Measurements from ENCODE around the gene USP36.

Gene USP36

DNA sequence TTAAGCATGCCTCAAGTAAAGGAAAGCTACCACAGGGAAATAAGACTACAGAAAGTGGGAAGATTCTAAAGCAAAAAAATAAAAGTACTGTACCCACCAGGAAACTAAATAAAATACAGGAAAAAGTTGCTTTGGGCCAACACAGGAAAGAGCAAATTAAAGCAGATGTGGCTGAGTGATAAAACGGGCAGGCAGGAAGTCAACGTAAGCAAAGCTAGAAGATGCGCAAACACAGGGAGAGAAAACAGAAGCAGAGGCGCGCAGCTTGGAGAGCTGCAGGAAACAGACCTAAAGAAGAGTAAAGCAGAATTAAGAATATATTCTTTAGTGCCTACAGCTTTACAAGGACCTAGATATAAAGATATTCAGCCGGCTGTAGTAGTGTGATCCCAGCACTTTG is 21.7 kb downstream of the USP36 start:
- Histone ChIP-seq H3K9ac (ENCODE audit: insufficient read length) (peak overlapping the region; percentile 11), H3K4me3 (peak overlapping the region; percentile 61), H3K27ac (peak overlapping the region; percentile 89)

GRCh38 chr17:78818152-78818846 is 22.3 kb downstream of the USP36 start:
- Histone ChIP-seq H3K9ac (ENCODE audit: insufficient read length) (peak overlapping the region; percentile 11), H3K36me3 (ENCODE audit: insufficient read depth, low read length) (peaks cover 85% of the 10 kb centered on the region)
- TF ChIP-seq POLR2AphosphoS5 (IDR thresholded peaks at IDR 0.05; ENCODE audit: borderline replicate concordance, low read depth, low read length) (no peak), EZH2 (IDR thresholded peaks at IDR 0.05) (no peak), FOXP2 (optimal IDR thresholded peaks at IDR 0.05; ENCODE audit: control extremely low read depth, extremely low read length, insufficient read depth) (no peak)

More for the DNA sequence above, 21.7 kb downstream of the USP36 start:
- TF ChIP-seq POLR2AphosphoS5 (IDR thresholded peaks at IDR 0.05; ENCODE audit: borderline replicate concordance, low read depth, low read length) (no peak), FOXP2 (optimal IDR thresholded peaks at IDR 0.05; ENCODE audit: control extremely low read depth, extremely low read length, insufficient read depth) (peak; percentile 30)
- H3K9me3 ChIP-seq (ENCODE audit: low read depth, low read length), result no peaks in the 10 kb centered on the region
- DNase-seq (ENCODE audit: low read depth, low spot score), result peak; percentile 93
- H3K36me3 ChIP-seq (ENCODE audit: insufficient read depth, low read length), result peaks cover 85% of the 10 kb centered on the region

DNA sequence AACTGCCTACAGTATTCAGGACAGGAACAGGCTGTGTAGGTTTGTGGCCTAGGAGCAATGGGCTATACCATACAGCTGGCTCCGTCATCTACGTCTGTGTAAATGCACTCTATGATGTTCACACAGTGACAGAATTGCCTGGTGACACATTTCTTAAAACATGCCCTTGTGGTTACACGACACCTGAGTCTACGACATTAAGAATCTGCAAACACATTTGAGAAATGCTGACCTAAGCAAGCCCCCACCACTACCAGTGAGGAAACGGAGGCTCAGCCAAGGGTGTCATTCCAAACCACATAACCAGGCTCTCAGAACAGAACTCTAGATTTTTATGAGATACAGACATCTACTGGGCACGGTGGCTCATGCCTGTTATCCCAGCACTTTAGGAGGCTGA is 23.5 kb downstream of the USP36 start:
- DNase-seq (ENCODE audit: low read depth, low spot score), result no peak
- Histone ChIP-seq H3K4me3 (no peak overlapping the region), H3K9ac (ENCODE audit: insufficient read length) (no peak overlapping the region), H3K27ac (no peak overlapping the region), H3K36me3 (ENCODE audit: insufficient read depth, low read length) (peaks cover 88% of the 10 kb centered on the region), H3K9me3 (ENCODE audit: low read depth, low read length) (no peaks in the 10 kb centered on the region)
- TF ChIP-seq FOXP2 (optimal IDR thresholded peaks at IDR 0.05; ENCODE audit: control extremely low read depth, extremely low read length, insufficient read depth) (no peak), EZH2 (IDR thresholded peaks at IDR 0.05) (no peak), POLR2AphosphoS5 (IDR thresholded peaks at IDR 0.05; ENCODE audit: borderline replicate concordance, low read depth, low read length) (no peak)

More at GRCh38 chr17:78818152-78818846, 22.3 kb downstream of the USP36 start:
- H3K4me3 ChIP-seq, result peak overlapping the region; percentile 61
- peak overlapping the region; percentile 89 for H3K27ac ChIP-seq
- H3K9me3 ChIP-seq (ENCODE audit: low read depth, low read length), result no peaks in the 10 kb centered on the region
- no peak for DNase-seq (ENCODE audit: low read depth, low spot score)

GRCh38 chr17:78815696-78816095 is 24.9 kb downstream of the USP36 start:
- H3K36me3 ChIP-seq (ENCODE audit: insufficient read depth, low read length), result peaks cover 90% of the 10 kb centered on the region
- no peak overlapping the region for H3K4me3 ChIP-seq
- TF ChIP-seq EZH2 (IDR thresholded peaks at IDR 0.05) (no peak), POLR2AphosphoS5 (IDR thresholded peaks at IDR 0.05; ENCODE audit: borderline replicate concordance, low read depth, low read length) (no peak), FOXP2 (optimal IDR thresholded peaks at IDR 0.05; ENCODE audit: control extremely low read depth, extremely low read length, insufficient read depth) (no peak)
- H3K9me3 ChIP-seq (ENCODE audit: low read depth, low read length), result no peaks in the 10 kb centered on the region
- H3K9ac ChIP-seq (ENCODE audit: insufficient read length), result no peak overlapping the region
- DNase-seq (ENCODE audit: low read depth, low spot score), result no peak
- H3K27ac ChIP-seq, result no peak overlapping the region

- no peak for DNase-seq (ENCODE audit: low read depth, low spot score)
- peak overlapping the region; percentile 34; the same call in 1 of the 2 replicates for H3K27ac ChIP-seq
- no peak for TF ChIP-seq EZH2 (IDR thresholded peaks at IDR 0.05)
- no peak for TF ChIP-seq FOXP2 (optimal IDR thresholded peaks at IDR 0.05; ENCODE audit: control extremely low read depth, extremely low read length, insufficient read depth)
- TF ChIP-seq POLR2AphosphoS5 (IDR thresholded peaks at IDR 0.05; ENCODE audit: borderline replicate concordance, low read depth, low read length), result no peak
- H3K36me3 ChIP-seq (ENCODE audit: insufficient read depth, low read length), result peaks cover 89% of the 10 kb centered on the region
- H3K9ac ChIP-seq (ENCODE audit: insufficient read length), result no peak overlapping the region
- no peak overlapping the region for H3K4me3 ChIP-seq
- H3K9me3 ChIP-seq (ENCODE audit: low read depth, low read length), result no peaks in the 10 kb centered on the region
These were observed 27.8 kb downstream of the USP36 start for GRCh38 chr17:78812855-78813254.

DNA sequence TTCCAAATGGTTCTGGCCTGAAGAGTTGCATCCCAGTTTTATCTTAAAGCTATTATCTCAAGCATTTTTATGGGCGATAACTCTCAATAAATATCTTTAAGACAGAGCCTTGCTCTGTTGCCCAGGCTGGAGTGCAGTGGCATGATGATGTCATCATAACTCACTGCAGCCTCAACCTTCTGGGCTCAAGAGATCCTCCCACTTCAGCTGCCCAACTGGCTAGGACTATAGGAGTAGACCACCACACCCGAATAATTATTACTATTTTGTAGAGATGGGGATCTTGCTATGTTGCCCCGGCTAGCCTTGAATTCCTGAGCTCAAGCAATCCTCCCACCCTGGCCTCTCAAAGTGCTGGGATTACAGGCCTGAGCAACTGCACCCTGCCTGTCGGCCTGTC is 32.5 kb downstream of the USP36 start:
- no peak for DNase-seq (ENCODE audit: low read depth, low spot score)
- no peak overlapping the region for H3K27ac ChIP-seq
- no peak overlapping the region for H3K9ac ChIP-seq (ENCODE audit: insufficient read length)
- TF ChIP-seq FOXP2 (optimal IDR thresholded peaks at IDR 0.05; ENCODE audit: control extremely low read depth, extremely low read length, insufficient read depth), result no peak
- TF ChIP-seq EZH2 (IDR thresholded peaks at IDR 0.05), result no peak
- no peak for TF ChIP-seq POLR2AphosphoS5 (IDR thresholded peaks at IDR 0.05; ENCODE audit: borderline replicate concordance, low read depth, low read length)
- peaks cover 87% of the 10 kb centered on the region for H3K36me3 ChIP-seq (ENCODE audit: insufficient read depth, low read length)
- no peak overlapping the region for H3K4me3 ChIP-seq
- no peaks in the 10 kb centered on the region for H3K9me3 ChIP-seq (ENCODE audit: low read depth, low read length)

- no peak for TF ChIP-seq POLR2AphosphoS5 (IDR thresholded peaks at IDR 0.05; ENCODE audit: borderline replicate concordance, low read depth, low read length)
- TF ChIP-seq FOXP2 (optimal IDR thresholded peaks at IDR 0.05; ENCODE audit: control extremely low read depth, extremely low read length, insufficient read depth), result no peak
- TF ChIP-seq EZH2 (IDR thresholded peaks at IDR 0.05), result no peak
- H3K4me3 ChIP-seq, result no peak overlapping the region
- no peak overlapping the region for H3K9ac ChIP-seq (ENCODE audit: insufficient read length)
- H3K27ac ChIP-seq, result no peak overlapping the region
- H3K36me3 ChIP-seq (ENCODE audit: insufficient read depth, low read length), result peaks cover 79% of the 10 kb centered on the region
- no peak for DNase-seq (ENCODE audit: low read depth, low spot score)
- H3K9me3 ChIP-seq (ENCODE audit: low read depth, low read length), result no peaks in the 10 kb centered on the region
These were observed 34.2 kb downstream of the USP36 start for GRCh38 chr17:78806451-78806850.

DNA sequence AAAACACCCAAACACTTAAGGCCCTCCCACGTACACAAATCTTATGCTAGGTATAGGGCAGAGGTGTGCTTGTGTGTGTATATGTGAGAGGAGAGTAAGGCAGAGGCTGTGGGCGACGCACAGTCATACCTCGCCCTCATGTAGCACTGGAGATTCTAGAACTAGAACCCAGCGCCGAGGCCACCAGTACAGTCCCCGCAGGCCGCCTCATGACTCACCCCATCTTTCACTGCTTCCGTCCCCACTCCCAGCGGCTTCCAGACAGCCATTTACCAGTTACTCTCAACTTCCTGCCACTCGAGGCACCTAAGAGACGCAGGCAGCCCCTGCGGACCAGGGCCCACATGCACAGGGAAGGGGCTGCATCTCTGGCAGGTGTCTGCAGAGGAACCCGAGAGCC is 35.3 kb downstream of the USP36 start:
- TF ChIP-seq POLR2AphosphoS5 (IDR thresholded peaks at IDR 0.05; ENCODE audit: borderline replicate concordance, low read depth, low read length), result no peak
- TF ChIP-seq FOXP2 (optimal IDR thresholded peaks at IDR 0.05; ENCODE audit: control extremely low read depth, extremely low read length, insufficient read depth), result no peak
- no peak for TF ChIP-seq EZH2 (IDR thresholded peaks at IDR 0.05)
- no peak overlapping the region for H3K9ac ChIP-seq (ENCODE audit: insufficient read length)
- DNase-seq (ENCODE audit: low read depth, low spot score), result no peak
- H3K9me3 ChIP-seq (ENCODE audit: low read depth, low read length), result no peaks in the 10 kb centered on the region
- H3K27ac ChIP-seq, result no peak overlapping the region
- H3K36me3 ChIP-seq (ENCODE audit: insufficient read depth, low read length), result peaks cover 69% of the 10 kb centered on the region
- no peak overlapping the region for H3K4me3 ChIP-seq
